ENCODE results near the gene NUP153.

The NUP153 gene

DNA sequence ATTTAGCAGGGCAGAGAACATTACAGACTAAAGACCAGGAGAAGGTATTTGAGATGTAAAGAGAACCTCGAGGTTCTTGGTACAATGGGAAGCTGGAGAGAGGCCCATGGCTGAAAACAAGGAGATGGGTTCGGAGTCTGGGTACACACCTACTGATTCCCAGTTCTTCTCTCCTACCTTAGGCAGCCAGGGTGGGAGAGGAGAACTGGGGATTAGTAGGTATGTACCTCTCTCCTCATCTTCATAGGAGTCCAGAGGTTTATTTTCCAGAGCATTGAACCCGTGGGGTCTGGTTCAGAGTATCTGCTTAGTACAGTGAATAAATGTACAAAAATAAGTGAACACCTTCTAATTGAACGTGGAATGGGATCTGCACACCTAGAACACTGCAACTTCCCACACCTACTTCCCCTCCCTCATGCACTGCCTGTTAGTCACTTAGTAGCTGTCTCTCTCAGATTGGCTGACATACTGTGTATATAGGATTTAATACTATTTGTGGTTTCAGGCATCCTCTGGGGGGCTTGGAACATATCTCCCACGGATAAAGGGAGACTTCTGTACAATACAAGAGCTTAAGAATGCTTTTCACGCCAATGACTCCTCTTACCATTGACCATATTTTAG is 23.5 kb upstream of the NUP153 start:
- H3K27ac ChIP-seq, result no peak overlapping the region
- TF ChIP-seq, protein P1, sequence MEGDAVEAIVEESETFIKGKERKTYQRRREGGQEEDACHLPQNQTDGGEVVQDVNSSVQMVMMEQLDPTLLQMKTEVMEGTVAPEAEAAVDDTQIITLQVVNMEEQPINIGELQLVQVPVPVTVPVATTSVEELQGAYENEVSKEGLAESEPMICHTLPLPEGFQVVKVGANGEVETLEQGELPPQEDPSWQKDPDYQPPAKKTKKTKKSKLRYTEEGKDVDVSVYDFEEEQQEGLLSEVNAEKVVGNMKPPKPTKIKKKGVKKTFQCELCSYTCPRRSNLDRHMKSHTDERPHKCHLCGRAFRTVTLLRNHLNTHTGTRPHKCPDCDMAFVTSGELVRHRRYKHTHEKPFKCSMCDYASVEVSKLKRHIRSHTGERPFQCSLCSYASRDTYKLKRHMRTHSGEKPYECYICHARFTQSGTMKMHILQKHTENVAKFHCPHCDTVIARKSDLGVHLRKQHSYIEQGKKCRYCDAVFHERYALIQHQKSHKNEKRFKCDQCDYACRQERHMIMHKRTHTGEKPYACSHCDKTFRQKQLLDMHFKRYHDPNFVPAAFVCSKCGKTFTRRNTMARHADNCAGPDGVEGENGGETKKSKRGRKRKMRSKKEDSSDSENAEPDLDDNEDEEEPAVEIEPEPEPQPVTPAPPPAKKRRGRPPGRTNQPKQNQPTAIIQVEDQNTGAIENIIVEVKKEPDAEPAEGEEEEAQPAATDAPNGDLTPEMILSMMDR (conservative IDR thresholded peaks at IDR 0.05), result no peak

GRCh38 chr6:17729223-17730077 is 22.7 kb upstream of the NUP153 start:
- TF ChIP-seq, protein P1 (conservative IDR thresholded peaks at IDR 0.05), result no peak
- no peak overlapping the region for H3K27ac ChIP-seq

DNA sequence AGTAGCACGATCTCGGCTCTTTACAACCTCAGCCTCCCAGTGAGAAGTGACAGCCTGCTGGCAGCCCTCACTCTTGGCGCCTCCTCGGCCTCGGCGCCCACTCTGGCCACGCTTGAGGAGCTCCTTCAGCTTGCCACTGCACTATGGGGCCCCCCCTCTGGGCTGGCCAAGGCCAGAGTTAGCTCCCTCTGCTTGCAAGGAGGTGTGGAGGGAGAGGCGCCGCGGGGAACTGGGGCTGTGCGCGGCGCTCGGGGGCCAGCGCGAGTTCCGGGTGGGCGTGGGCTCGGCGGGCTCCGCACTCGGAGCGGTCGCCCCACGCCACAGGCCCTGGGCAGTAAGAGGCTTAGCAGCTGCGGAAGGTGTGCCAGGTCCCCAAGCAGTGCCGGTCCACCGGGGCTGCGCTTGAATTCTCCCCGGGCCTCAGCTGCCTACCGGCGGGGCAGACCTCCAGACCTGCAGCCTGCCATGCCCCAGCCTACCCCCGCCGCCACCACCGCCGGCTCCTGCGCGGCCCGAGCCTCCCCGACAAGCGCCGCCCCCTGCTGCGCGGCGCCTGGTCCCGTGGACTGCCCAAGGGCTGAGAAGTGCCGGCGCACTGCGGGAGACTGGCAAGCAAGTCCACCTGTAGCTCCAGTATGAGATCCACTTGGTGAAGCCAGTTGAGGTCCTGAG is 22.0 kb upstream of the NUP153 start:
- H3K27ac ChIP-seq, result no peak overlapping the region
- TF ChIP-seq, protein P1 (conservative IDR thresholded peaks at IDR 0.05), result no peak

DNA sequence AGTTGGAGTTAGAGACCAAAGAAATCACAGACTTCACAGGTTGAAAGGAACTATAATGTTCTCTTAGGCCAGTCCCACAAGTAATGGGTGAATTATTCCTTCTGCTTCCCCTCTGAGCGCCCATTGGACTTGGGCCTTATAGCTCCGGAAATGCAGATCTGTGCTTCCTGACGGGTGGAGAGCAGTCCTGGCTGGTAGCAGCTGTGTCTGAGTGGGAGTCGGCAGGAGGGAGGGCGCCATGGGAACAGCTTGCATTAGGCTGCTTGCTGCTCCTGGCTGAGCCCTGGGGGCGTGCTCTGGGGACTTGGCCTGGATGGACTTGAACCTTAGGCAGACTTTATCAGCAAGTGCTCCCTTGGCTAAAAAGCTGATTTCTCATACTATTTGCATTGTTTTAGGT is 18.4 kb upstream of the NUP153 start:
- TF ChIP-seq, protein P1 (conservative IDR thresholded peaks at IDR 0.05), result no peak
- no peak overlapping the region for H3K27ac ChIP-seq

GRCh38 chr6:17724341-17724740 is 17.6 kb upstream of the NUP153 start:
- TF ChIP-seq, protein P1 (conservative IDR thresholded peaks at IDR 0.05), result no peak
- H3K27ac ChIP-seq, result no peak overlapping the region

- TF ChIP-seq, protein P1 (conservative IDR thresholded peaks at IDR 0.05), result no peak
- no peak overlapping the region for H3K27ac ChIP-seq
Measured at GRCh38 chr6:17721671-17722070, 14.9 kb upstream of the NUP153 start.

GRCh38 chr6:17719323-17720041 is 12.8 kb upstream of the NUP153 start:
- TF ChIP-seq, protein P1 (conservative IDR thresholded peaks at IDR 0.05), result no peak

More at GRCh38 chr6:17719323-17720041, 12.8 kb upstream of the NUP153 start:
- H3K27ac ChIP-seq, result no peak overlapping the region
